ENCODE results near the gene AMH.

GRCh38 chr19:2247433-2248101 is 1.6 kb upstream of the AMH start:
- TF ChIP-seq TAF1 (IDR thresholded peaks at IDR 0.05; ENCODE audit: borderline replicate concordance, insufficient read depth, low read length) = no peak
- TF ChIP-seq FOXP2 (optimal IDR thresholded peaks at IDR 0.05; ENCODE audit: borderline replicate concordance, extremely low read depth, extremely low read length, insufficient read depth) = no peak
